HepG2 (cell line): Measurements from ENCODE around the gene DDIT4. TPM values are rescaled to one million over a fixed set of nuclear protein-coding genes. Genes with fewer than 3 reads are reported as not detected.

Experiments
- ATF1 ChIP-seq: IDR thresholded peaks from 2 replicates; pipeline ENCODE4 v1.6.1; 2016; ENCODE audit warnings: mild to moderate bottlenecking, control low read depth
- BRCA1 ChIP-seq: sonication (generic); formaldehyde crosslinking; IDR thresholded peaks from 2 replicates; pipeline ENCODE4 v1.4.0; 2020; ENCODE audit warnings: missing genetic modification reagents
- CHCHD3 ChIP-seq: sonication (generic); formaldehyde crosslinking; IDR thresholded peaks from 2 replicates; pipeline ENCODE4 v1.8.0; 2022; ENCODE audit warnings: mild to moderate bottlenecking, missing genetic modification reagents, moderate library complexity
- HIVEP1 ChIP-seq: sonication (generic); formaldehyde crosslinking; IDR thresholded peaks from 2 replicates; pipeline ENCODE4 v1.4.0; 2020; ENCODE audit warnings: mild to moderate bottlenecking, missing genetic modification reagents
- HOXA3 ChIP-seq: sonication (generic); formaldehyde crosslinking; IDR thresholded peaks from 2 replicates; pipeline ENCODE4 v1.5.0; 2020; ENCODE audit warnings: missing genetic modification reagents
- HOXA5 ChIP-seq: sonication (generic); formaldehyde crosslinking; IDR thresholded peaks from 2 replicates; pipeline ENCODE4 v1.4.0; 2020; ENCODE audit warnings: missing genetic modification reagents
- HOXD1 ChIP-seq: sonication (generic); formaldehyde crosslinking; IDR thresholded peaks from 2 replicates; pipeline ENCODE4 v1.5.0; 2020; ENCODE audit warnings: missing genetic modification reagents
- NCOA5 ChIP-seq: sonication (generic); formaldehyde crosslinking; IDR thresholded peaks from 2 replicates; pipeline ENCODE4 v1.4.0; 2020; ENCODE audit warnings: missing genetic modification reagents
- PHF5A ChIP-seq: IDR thresholded peaks from one replicate; pipeline ENCODE4 v1.6.1; 2018; ENCODE audit warnings: low read depth, missing genetic modification reagents; ENCODE audit not compliant: unreplicated experiment
- SKI ChIP-seq: fragments of 450-650 bp; IDR thresholded peaks from one replicate; pipeline ENCODE4 v1.6.1; 2018; ENCODE audit warnings: mild to moderate bottlenecking; ENCODE audit not compliant: partially characterized antibody
- SMYD3 ChIP-seq: sonication (generic); formaldehyde crosslinking; IDR thresholded peaks from 2 replicates; pipeline ENCODE4 v1.8.1; 2023; ENCODE audit warnings: mild to moderate bottlenecking, missing genetic modification reagents
- SP4 ChIP-seq: sonication (generic); formaldehyde crosslinking; IDR thresholded peaks from 2 replicates; pipeline ENCODE4 v1.8.1; 2023; ENCODE audit warnings: mild to moderate bottlenecking, missing genetic modification reagents
- SRF ChIP-seq: IDR thresholded peaks from 2 replicates; pipeline ENCODE4 v1.6.1; 2011; ENCODE audit warnings: mild to moderate bottlenecking, low read depth, low read length, moderate library complexity
- STAT5B ChIP-seq: sonication (generic); formaldehyde crosslinking; IDR thresholded peaks from 2 replicates; pipeline ENCODE4 v1.4.0; 2020; ENCODE audit warnings: missing genetic modification reagents
- YY1 ChIP-seq: IDR thresholded peaks from 2 replicates; pipeline ENCODE4 v1.6.1; 2011; ENCODE audit warnings: low read length, low read depth, moderate library complexity, mild to moderate bottlenecking; ENCODE audit not compliant: insufficient read depth, insufficient replicate concordance
- ZNF510 ChIP-seq: sonication (generic); formaldehyde crosslinking; IDR thresholded peaks from 2 replicates; pipeline ENCODE4 v1.4.0; 2020; ENCODE audit warnings: low read depth, mild to moderate bottlenecking, missing genetic modification reagents
- ZNF614 ChIP-seq: IDR thresholded peaks from 2 replicates; pipeline ENCODE4 v1.6.1; 2018; ENCODE audit warnings: missing biosample characterization, missing genetic modification reagents, inconsistent platforms, borderline replicate concordance
- ZNF703 ChIP-seq: sonication (generic); formaldehyde crosslinking; IDR thresholded peaks from 2 replicates; pipeline ENCODE4 v1.5.1; 2020; ENCODE audit warnings: missing genetic modification reagents, mild to moderate bottlenecking, moderate library complexity, borderline replicate concordance
- ZNF780A ChIP-seq: sonication (generic); formaldehyde crosslinking; IDR thresholded peaks from 2 replicates; pipeline ENCODE4 v1.8.0; 2022; ENCODE audit warnings: mild to moderate bottlenecking, missing genetic modification reagents, moderate library complexity
- polyA plus RNA-seq, 8 experiments: library from polyadenylated mRNA; depleted of rRNA in 3 of 8; stranded (reverse) in 7 of 8; unstranded in 1 of 8; fragments of >200 nt; fragmentation: Illumina TruSeq in 4 of 8; extraction: Trizol in 4 of 8; gene quantifications; 2 replicates each; pipeline versions ENCODE4 v1.2.1 to v1.2.3, GENCODE V29; 2011 to 2016; ENCODE audit warnings: low read depth in 4 of 8, missing spikeins in 1 of 8, mixed read lengths in 1 of 8; ENCODE audit not compliant: insufficient read depth in 1 of 8
- total RNA-seq, 5 experiments: library from RNA; depleted of rRNA; stranded (reverse); fragments of >200 nt; fragmentation: Illumina TruSeq; extraction: Trizol; gene quantifications; 2 replicates each; pipeline ENCODE4 v1.2.3, GENCODE V29; 2016; ENCODE audit warnings: low read depth in 1 of 5
- TF ChIP-seq, protein P1 (sequence below): sonication (generic); formaldehyde crosslinking; IDR thresholded peaks from 2 replicates; pipeline ENCODE4 v1.5.1; 2020; ENCODE audit warnings: mild to moderate bottlenecking, missing genetic modification reagents, borderline replicate concordance
- TF ChIP-seq, protein P2 (sequence below): sonication (generic); formaldehyde crosslinking; IDR thresholded peaks from 2 replicates; pipeline ENCODE4 v1.8.1; 2023; ENCODE audit warnings: mild to moderate bottlenecking, missing genetic modification reagents
- TF ChIP-seq, protein P3 (sequence below): sonication (generic); formaldehyde crosslinking; IDR thresholded peaks from 2 replicates; pipeline ENCODE4 v1.4.0; 2020; ENCODE audit warnings: missing genetic modification reagents
- TF ChIP-seq, protein P4 (sequence below): sonication (generic); formaldehyde crosslinking; IDR thresholded peaks from 2 replicates; pipeline ENCODE4 v1.4.0; 2020; ENCODE audit warnings: low read depth, missing genetic modification reagents

Gene DDIT4
- total and polyA plus RNA-seq, 2 of the 13 experiments (the other 11 are each of a cell fraction or from before 2014, with no cell fraction given): 35.6 to 40.7 TPM

DNA sequence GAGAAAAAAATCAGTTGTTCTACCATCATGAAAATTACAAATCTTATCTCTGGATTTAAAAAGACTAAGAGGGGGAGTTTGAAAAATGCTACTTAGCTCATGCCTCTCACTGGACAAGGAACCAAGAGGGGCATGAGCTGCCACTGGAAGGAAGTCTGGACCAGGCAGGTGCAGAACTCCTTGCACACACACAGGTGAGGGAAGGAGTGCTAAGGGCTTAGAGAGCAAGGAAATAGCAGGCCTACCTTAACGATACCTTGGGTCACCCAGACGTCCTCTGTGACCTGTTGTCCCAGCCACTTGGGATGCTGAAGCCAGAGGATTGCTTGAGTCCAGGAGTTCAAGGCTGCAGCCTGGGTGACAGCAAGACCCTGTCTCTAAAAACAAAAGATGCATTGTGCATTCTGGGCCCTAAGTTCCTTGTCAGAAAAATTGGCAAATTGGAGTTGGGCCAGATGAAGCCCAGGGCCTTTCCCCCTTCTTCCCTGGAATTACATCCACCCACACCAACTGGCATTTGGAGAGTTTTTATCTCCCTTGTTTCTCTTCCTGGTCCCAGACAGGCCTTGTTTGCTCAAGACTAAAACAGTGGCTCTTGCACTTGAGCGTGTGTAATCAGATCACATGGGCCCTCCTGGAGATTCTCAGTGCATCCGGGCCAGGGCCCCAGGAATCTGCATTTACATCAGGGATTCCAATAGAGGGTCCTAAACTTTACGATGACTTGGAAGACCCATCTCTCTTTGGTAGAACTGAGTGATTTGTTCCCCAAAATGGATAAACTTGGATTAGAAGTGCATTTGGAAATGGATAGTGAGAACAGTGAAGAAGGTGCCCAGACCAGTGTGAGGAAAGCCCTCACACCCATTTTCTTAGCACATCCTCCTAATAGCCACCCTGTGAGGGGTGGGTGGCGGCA, 3.0 kb downstream of the DDIT4 start (continued):
- TF ChIP-seq CHCHD3 (CRISPR knock-in tag): no peak
- no peak for TF ChIP-seq PHF5A (CRISPR knock-in tag)
- 0 out of 2 replicates have a peak, but pooled peaks have one; percentile 25 for TF ChIP-seq ZNF510 (CRISPR knock-in tag)
- TF ChIP-seq, protein P1, sequence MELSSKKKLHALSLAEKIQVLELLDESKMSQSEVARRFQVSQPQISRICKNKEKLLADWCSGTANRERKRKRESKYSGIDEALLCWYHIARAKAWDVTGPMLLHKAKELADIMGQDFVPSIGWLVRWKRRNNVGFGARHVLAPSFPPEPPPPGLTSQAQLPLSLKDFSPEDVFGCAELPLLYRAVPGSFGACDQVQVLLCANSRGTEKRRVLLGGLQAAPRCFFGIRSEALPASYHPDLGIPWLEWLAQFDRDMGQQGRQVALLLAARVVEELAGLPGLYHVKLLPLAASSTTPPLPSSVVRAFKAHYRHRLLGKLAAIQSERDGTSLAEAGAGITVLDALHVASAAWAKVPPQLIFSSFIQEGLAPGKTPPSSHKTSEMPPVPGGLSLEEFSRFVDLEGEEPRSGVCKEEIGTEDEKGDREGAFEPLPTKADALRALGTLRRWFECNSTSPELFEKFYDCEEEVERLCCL: peak; percentile 78; the same call in 1 of the 2 replicates
- 0 out of 2 replicates have a peak, but pooled peaks have one; percentile 36 for TF ChIP-seq BRCA1 (CRISPR knock-in tag)
- TF ChIP-seq, protein P2, sequence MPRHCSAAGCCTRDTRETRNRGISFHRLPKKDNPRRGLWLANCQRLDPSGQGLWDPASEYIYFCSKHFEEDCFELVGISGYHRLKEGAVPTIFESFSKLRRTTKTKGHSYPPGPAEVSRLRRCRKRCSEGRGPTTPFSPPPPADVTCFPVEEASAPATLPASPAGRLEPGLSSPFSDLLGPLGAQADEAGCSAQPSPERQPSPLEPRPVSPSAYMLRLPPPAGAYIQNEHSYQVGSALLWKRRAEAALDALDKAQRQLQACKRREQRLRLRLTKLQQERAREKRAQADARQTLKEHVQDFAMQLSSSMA: no peak
- TF ChIP-seq, protein P3, sequence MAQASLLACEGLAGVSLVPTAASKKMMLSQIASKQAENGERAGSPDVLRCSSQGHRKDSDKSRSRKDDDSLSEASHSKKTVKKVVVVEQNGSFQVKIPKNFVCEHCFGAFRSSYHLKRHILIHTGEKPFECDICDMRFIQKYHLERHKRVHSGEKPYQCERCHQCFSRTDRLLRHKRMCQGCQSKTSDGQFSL: no peak
- TF ChIP-seq ZNF703 (CRISPR knock-in tag): no peak
- TF ChIP-seq YY1: no peak
- TF ChIP-seq SP4 (CRISPR knock-in tag): no peak
- TF ChIP-seq ZNF614 (CRISPR knock-in tag): no peak
- peak; percentile 43; the same call in 1 of the 2 replicates for TF ChIP-seq ZNF780A (CRISPR knock-in tag)
- TF ChIP-seq STAT5B: no peak
- no peak for TF ChIP-seq SKI
- TF ChIP-seq HOXD1 (CRISPR knock-in tag): no peak
- peak; percentile 57; the same call in 1 of the 2 replicates for TF ChIP-seq ATF1 (CRISPR knock-in tag)
- TF ChIP-seq SMYD3: no peak
- TF ChIP-seq, protein P4, sequence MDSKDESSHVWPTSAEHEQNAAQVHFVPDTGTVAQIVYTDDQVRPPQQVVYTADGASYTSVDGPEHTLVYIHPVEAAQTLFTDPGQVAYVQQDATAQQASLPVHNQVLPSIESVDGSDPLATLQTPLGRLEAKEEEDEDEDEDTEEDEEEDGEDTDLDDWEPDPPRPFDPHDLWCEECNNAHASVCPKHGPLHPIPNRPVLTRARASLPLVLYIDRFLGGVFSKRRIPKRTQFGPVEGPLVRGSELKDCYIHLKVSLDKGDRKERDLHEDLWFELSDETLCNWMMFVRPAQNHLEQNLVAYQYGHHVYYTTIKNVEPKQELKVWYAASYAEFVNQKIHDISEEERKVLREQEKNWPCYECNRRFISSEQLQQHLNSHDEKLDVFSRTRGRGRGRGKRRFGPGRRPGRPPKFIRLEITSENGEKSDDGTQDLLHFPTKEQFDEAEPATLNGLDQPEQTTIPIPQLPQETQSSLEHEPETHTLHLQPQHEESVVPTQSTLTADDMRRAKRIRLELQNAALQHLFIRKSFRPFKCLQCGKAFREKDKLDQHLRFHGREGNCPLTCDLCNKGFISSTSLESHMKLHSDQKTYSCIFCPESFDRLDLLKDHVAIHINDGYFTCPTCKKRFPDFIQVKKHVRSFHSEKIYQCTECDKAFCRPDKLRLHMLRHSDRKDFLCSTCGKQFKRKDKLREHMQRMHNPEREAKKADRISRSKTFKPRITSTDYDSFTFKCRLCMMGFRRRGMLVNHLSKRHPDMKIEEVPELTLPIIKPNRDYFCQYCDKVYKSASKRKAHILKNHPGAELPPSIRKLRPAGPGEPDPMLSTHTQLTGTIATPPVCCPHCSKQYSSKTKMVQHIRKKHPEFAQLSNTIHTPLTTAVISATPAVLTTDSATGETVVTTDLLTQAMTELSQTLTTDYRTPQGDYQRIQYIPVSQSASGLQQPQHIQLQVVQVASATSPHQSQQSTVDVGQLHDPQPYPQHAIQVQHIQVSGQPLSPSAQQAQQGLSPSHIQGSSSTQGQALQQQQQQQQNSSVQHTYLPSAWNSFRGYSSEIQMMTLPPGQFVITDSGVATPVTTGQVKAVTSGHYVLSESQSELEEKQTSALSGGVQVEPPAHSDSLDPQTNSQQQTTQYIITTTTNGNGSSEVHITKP (CRISPR knock-in tag): no peak
- TF ChIP-seq HIVEP1: no peak
- TF ChIP-seq NCOA5: 0 out of 2 replicates have a peak, but pooled peaks have one; percentile 60
- TF ChIP-seq HOXA5 (CRISPR knock-in tag): peak; percentile 44
- TF ChIP-seq SRF: no peak
- TF ChIP-seq HOXA3 (CRISPR knock-in tag): peak; percentile 8; the same call in 1 of the 2 replicates
